ENCODE results near the gene BIN2. TPM values are rescaled to one million over a fixed set of nuclear protein-coding genes. Genes with fewer than 3 reads are reported as not detected.

Gene BIN2
- total RNA-seq, 1 donor from 2014 or later: not detected

GRCh38 chr12:51234530-51234929 lies 89.4 kb downstream of the BIN2 start:
- DNase-seq: no peak
- H3K4me1 Mint-ChIP-seq (ENCODE audit: low read depth, unreplicated experiment): no peaks in the 10 kb centered on the region

GRCh38 chr12:51232642-51233041 lies 91.3 kb downstream of the BIN2 start:
- no peaks in the 10 kb centered on the region for H3K36me3 Mint-ChIP-seq (ENCODE audit: unreplicated experiment)
- H3K27me3 Mint-ChIP-seq (ENCODE audit: unreplicated experiment): no peaks in the 10 kb centered on the region
- no peaks in the 10 kb centered on the region for H3K4me1 Mint-ChIP-seq (ENCODE audit: low read depth, unreplicated experiment)
- no peak for TF ChIP-seq CTCF (IDR thresholded peaks at IDR 0.05; ENCODE audit: partially characterized antibody, unreplicated experiment)
- H3K27ac Mint-ChIP-seq (ENCODE audit: unreplicated experiment): no peak overlapping the region
- H3K4me3 Mint-ChIP-seq (ENCODE audit: unreplicated experiment): no peak overlapping the region
- no peaks in the 10 kb centered on the region for H3K9me3 Mint-ChIP-seq (ENCODE audit: unreplicated experiment)
- DNase-seq: no peak

More at GRCh38 chr12:51234530-51234929, 89.4 kb downstream of the BIN2 start:
- Mint-ChIP-seq H3K27me3 (ENCODE audit: unreplicated experiment) (peaks cover under 1% of the 10 kb centered on the region), H3K27ac (ENCODE audit: unreplicated experiment) (no peak overlapping the region), H3K9me3 (ENCODE audit: unreplicated experiment) (peaks cover 11% of the 10 kb centered on the region), H3K4me3 (ENCODE audit: unreplicated experiment) (no peak overlapping the region), H3K36me3 (ENCODE audit: unreplicated experiment) (no peaks in the 10 kb centered on the region)
- TF ChIP-seq CTCF (IDR thresholded peaks at IDR 0.05; ENCODE audit: partially characterized antibody, unreplicated experiment): no peak

Other genes with a start within 250 kb of the BIN2 start
- 90.6 TPM for gene CSRNP2, start 240.6 kb downstream of the BIN2 start, total RNA-seq (ENCODE audit: unreplicated experiment)
- 21.7 TPM for gene TFCP2, start 151.0 kb downstream of the BIN2 start, total RNA-seq (ENCODE audit: unreplicated experiment)
- gene POU6F1, start 106.1 kb downstream of the BIN2 start, total RNA-seq (ENCODE audit: unreplicated experiment): 6.0 TPM
- gene DAZAP2, start 85.3 kb downstream of the BIN2 start, total RNA-seq (ENCODE audit: unreplicated experiment): 31.9 TPM
- gene SMAGP, start 53.8 kb downstream of the BIN2 start, total RNA-seq (ENCODE audit: unreplicated experiment): not detected
- gene CELA1, start 22.5 kb upstream of the BIN2 start, total RNA-seq (ENCODE audit: unreplicated experiment): not detected
- 0.39 TPM for gene GALNT6, start 67.2 kb upstream of the BIN2 start, total RNA-seq (ENCODE audit: unreplicated experiment)
- gene SLC4A8, start 100.7 kb upstream of the BIN2 start, total RNA-seq (ENCODE audit: unreplicated experiment): 80.0 TPM